ENCODE results near the gene CD300E.

CD300E gene

GRCh38 chr17:74579900-74580299 lies 43.6 kb downstream of the CD300E start:
- TF ChIP-seq ZC3H10 (CRISPR knock-in tag; IDR thresholded peaks at IDR 0.05), result no peak
- no peak for TF ChIP-seq TOX (CRISPR knock-in tag; IDR thresholded peaks at IDR 0.05; ENCODE audit: borderline replicate concordance)
- TF ChIP-seq RARB (CRISPR knock-in tag; IDR thresholded peaks at IDR 0.05), result no peak
- no peak for TF ChIP-seq OSR1 (CRISPR knock-in tag; IDR thresholded peaks at IDR 0.05)
- no peak for TF ChIP-seq ZNF8 (CRISPR knock-in tag; IDR thresholded peaks at IDR 0.05)
- TF ChIP-seq GLIS3 (CRISPR knock-in tag; IDR thresholded peaks at IDR 0.05), result no peak
- no peak for TF ChIP-seq ISL1 (CRISPR knock-in tag; IDR thresholded peaks at IDR 0.05)
- no peak for TF ChIP-seq ARNTL (CRISPR knock-in tag; IDR thresholded peaks at IDR 0.05; ENCODE audit: borderline replicate concordance, low read depth)

DNA sequence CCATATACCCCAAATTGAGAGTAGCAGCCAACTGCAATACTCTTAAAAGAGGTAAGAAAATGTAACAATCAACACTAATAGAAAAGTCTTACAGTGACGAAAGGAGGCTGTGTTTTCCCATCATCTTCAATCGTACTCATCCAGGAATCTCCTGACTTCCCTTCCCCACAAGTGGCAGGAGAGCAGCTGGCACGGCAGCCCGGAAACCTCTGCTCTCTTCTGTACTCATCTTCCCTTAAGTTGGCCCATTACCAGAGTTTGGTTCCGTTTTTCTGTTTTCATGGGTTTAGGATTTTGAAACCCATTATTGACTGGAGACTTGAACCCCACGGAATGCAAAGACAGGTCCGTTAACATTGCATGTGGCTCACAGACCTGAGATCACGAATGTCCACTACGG lies 44.6 kb downstream of the CD300E start:
- no peak for TF ChIP-seq ZNF70 (CRISPR knock-in tag; IDR thresholded peaks at IDR 0.05)
- no peak for TF ChIP-seq PPARA (CRISPR knock-in tag; IDR thresholded peaks at IDR 0.05; ENCODE audit: borderline replicate concordance)
- TF ChIP-seq PATZ1 (CRISPR knock-in tag; IDR thresholded peaks at IDR 0.05; ENCODE audit: borderline replicate concordance), result no peak
- no peak for TF ChIP-seq SNAI2 (CRISPR knock-in tag; IDR thresholded peaks at IDR 0.05)
- TF ChIP-seq RARB (CRISPR knock-in tag; IDR thresholded peaks at IDR 0.05), result no peak
- no peak for TF ChIP-seq ZFP30 (CRISPR knock-in tag; IDR thresholded peaks at IDR 0.05)
- no peak for TF ChIP-seq TSHZ2 (CRISPR knock-in tag; IDR thresholded peaks at IDR 0.05)
- no peak for TF ChIP-seq ISL1 (CRISPR knock-in tag; IDR thresholded peaks at IDR 0.05)
- no peak for TF ChIP-seq OSR1 (CRISPR knock-in tag; IDR thresholded peaks at IDR 0.05)
- TF ChIP-seq ESRRG (CRISPR knock-in tag; IDR thresholded peaks at IDR 0.05), result no peak
- TF ChIP-seq ARNTL (CRISPR knock-in tag; IDR thresholded peaks at IDR 0.05; ENCODE audit: borderline replicate concordance, low read depth), result no peak
- TF ChIP-seq, protein P1, sequence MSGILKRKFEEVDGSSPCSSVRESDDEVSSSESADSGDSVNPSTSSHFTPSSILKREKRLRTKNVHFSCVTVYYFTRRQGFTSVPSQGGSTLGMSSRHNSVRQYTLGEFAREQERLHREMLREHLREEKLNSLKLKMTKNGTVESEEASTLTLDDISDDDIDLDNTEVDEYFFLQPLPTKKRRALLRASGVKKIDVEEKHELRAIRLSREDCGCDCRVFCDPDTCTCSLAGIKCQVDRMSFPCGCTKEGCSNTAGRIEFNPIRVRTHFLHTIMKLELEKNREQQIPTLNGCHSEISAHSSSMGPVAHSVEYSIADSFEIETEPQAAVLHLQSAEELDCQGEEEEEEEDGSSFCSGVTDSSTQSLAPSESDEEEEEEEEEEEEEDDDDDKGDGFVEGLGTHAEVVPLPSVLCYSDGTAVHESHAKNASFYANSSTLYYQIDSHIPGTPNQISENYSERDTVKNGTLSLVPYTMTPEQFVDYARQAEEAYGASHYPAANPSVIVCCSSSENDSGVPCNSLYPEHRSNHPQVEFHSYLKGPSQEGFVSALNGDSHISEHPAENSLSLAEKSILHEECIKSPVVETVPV (CRISPR knock-in tag; IDR thresholded peaks at IDR 0.05), result no peak
- TF ChIP-seq ZFP3 (CRISPR knock-in tag; IDR thresholded peaks at IDR 0.05), result no peak
- no peak for TF ChIP-seq TOX (CRISPR knock-in tag; IDR thresholded peaks at IDR 0.05; ENCODE audit: borderline replicate concordance)
- TF ChIP-seq POU6F1 (CRISPR knock-in tag; IDR thresholded peaks at IDR 0.05; ENCODE audit: borderline replicate concordance, low read depth), result no peak
- no peak for TF ChIP-seq TCF4 (CRISPR knock-in tag; IDR thresholded peaks at IDR 0.05; ENCODE audit: borderline replicate concordance)
- TF ChIP-seq, protein P2, sequence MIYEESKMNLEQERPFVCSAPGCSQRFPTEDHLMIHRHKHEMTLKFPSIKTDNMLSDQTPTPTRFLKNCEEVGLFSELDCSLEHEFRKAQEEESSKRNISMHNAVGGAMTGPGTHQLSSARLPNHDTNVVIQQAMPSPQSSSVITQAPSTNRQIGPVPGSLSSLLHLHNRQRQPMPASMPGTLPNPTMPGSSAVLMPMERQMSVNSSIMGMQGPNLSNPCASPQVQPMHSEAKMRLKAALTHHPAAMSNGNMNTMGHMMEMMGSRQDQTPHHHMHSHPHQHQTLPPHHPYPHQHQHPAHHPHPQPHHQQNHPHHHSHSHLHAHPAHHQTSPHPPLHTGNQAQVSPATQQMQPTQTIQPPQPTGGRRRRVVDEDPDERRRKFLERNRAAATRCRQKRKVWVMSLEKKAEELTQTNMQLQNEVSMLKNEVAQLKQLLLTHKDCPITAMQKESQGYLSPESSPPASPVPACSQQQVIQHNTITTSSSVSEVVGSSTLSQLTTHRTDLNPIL (CRISPR knock-in tag; IDR thresholded peaks at IDR 0.05; ENCODE audit: low read depth), result no peak
- no peak for TF ChIP-seq ZNF565 (CRISPR knock-in tag; conservative IDR thresholded peaks at IDR 0.05; ENCODE audit: low read depth)
- no peak for TF ChIP-seq GLIS3 (CRISPR knock-in tag; IDR thresholded peaks at IDR 0.05)
- TF ChIP-seq ZC3H10 (CRISPR knock-in tag; IDR thresholded peaks at IDR 0.05), result no peak
- no peak for ATAC-seq

More at GRCh38 chr17:74579900-74580299, 43.6 kb downstream of the CD300E start:
- ATAC-seq, result no peak

GRCh38 chr17:74574489-74575142 lies 48.9 kb downstream of the CD300E start:
- no peak for ATAC-seq
- TF ChIP-seq TCF4 (CRISPR knock-in tag; IDR thresholded peaks at IDR 0.05; ENCODE audit: borderline replicate concordance) (no peak), ISL1 (CRISPR knock-in tag; IDR thresholded peaks at IDR 0.05) (no peak), POU6F1 (CRISPR knock-in tag; IDR thresholded peaks at IDR 0.05; ENCODE audit: borderline replicate concordance, low read depth) (no peak), GLIS3 (CRISPR knock-in tag; IDR thresholded peaks at IDR 0.05) (no peak), ZNF565 (CRISPR knock-in tag; conservative IDR thresholded peaks at IDR 0.05; ENCODE audit: low read depth) (no peak), OSR1 (CRISPR knock-in tag; IDR thresholded peaks at IDR 0.05) (no peak), ZFP3 (CRISPR knock-in tag; IDR thresholded peaks at IDR 0.05) (no peak), PPARA (CRISPR knock-in tag; IDR thresholded peaks at IDR 0.05; ENCODE audit: borderline replicate concordance) (no peak), ZFP30 (CRISPR knock-in tag; IDR thresholded peaks at IDR 0.05) (no peak), SNAI2 (CRISPR knock-in tag; IDR thresholded peaks at IDR 0.05) (no peak)
- TF ChIP-seq, protein P2 (CRISPR knock-in tag; IDR thresholded peaks at IDR 0.05; ENCODE audit: low read depth), result no peak

Measured in SK-N-SH treated with all-trans-retinoic acid at 6 μM for 48 hours (cell line).